Hepatocyte (in vitro differentiated cells): ENCODE measurements around the gene LYPD6. TPM values are rescaled to one million over a fixed set of nuclear protein-coding genes. Genes with fewer than 3 reads are reported as not detected.

Experiments used
- DNase-seq: peaks from one replicate; pipeline ENCODE4 v3.0.0-alpha.2; 2016; ENCODE audit warnings: low spot score
- H2AFZ ChIP-seq: fragments of 200-600 bp; sonication (generic); 2 replicates; pipeline ENCODE4 v1.6.0; 2016; ENCODE audit warnings: antibody characterized with exemption, mild to moderate bottlenecking
- H3K27ac ChIP-seq: fragments of 200-600 bp; sonication (generic); 2 replicates; pipeline ENCODE4 v1.5.1; 2016; ENCODE audit warnings: mild to moderate bottlenecking
- H3K27me3 ChIP-seq: fragments of 200-600 bp; sonication (generic); 2 replicates; pipeline ENCODE4 v1.6.1; 2016
- H3K36me3 ChIP-seq: fragments of 200-600 bp; sonication (generic); replicated peaks from 2 replicates; pipeline ENCODE4 v1.5.1; 2016; ENCODE audit warnings: low read depth; ENCODE audit not compliant: insufficient read depth
- H3K4me1 ChIP-seq: fragments of 200-600 bp; sonication (generic); 2 replicates; pipeline ENCODE4 v1.5.1; 2016; ENCODE audit warnings: mild to moderate bottlenecking, moderate library complexity; ENCODE audit not compliant: insufficient read depth
- H3K4me2 ChIP-seq: fragments of 200-600 bp; sonication (generic); 2 replicates; pipeline ENCODE4 v1.6.0; 2016
- H3K4me3 ChIP-seq: fragments of 200-600 bp; sonication (generic); 2 replicates; pipeline ENCODE4 v1.5.1; 2016; ENCODE audit warnings: mild to moderate bottlenecking
- H3K79me2 ChIP-seq: fragments of 200-600 bp; sonication (generic); 2 replicates; pipeline ENCODE4 v1.6.0; 2017; ENCODE audit warnings: mild to moderate bottlenecking
- H3K9me2 ChIP-seq: fragments of 200-600 bp; sonication (generic); replicated peaks from 2 replicates; pipeline ENCODE4 v1.6.0; 2017; ENCODE audit warnings: mild to moderate bottlenecking; ENCODE audit not compliant: insufficient read depth
- H3K9me3 ChIP-seq: fragments of 200-600 bp; sonication (generic); 2 replicates; pipeline ENCODE4 v1.5.1; 2016; ENCODE audit warnings: low read depth, mild to moderate bottlenecking
- H4K20me1 ChIP-seq: fragments of 200-600 bp; sonication (generic); 2 replicates; pipeline ENCODE4 v1.6.0; 2016; ENCODE audit warnings: mild to moderate bottlenecking; ENCODE audit not compliant: insufficient read depth, poor library complexity, severe bottlenecking
- CTCF ChIP-seq: fragments of 200-600 bp; sonication (generic); IDR thresholded peaks from 2 replicates; pipeline ENCODE4 v1.5.1; 2016; ENCODE audit warnings: antibody characterized with exemption, mild to moderate bottlenecking; ENCODE audit not compliant: poor library complexity
- EZH2 ChIP-seq: fragments of 200-600 bp; sonication (generic); IDR thresholded peaks from 2 replicates; pipeline ENCODE4 v1.6.1; 2016; ENCODE audit warnings: antibody characterized with exemption, mild to moderate bottlenecking, borderline replicate concordance
- EZH2phosphoT487 ChIP-seq: fragments of 200-600 bp; sonication (generic); IDR thresholded peaks from one replicate; pipeline ENCODE4 v1.6.1; 2018; ENCODE audit warnings: antibody characterized with exemption, mild to moderate bottlenecking, low read depth, moderate library complexity; ENCODE audit not compliant: unreplicated experiment, severe bottlenecking
- WGBS: methylation state at CpG from one replicate; pipeline ENCODE4 v1.1.6; 2016; ENCODE audit warnings: low lambda C conversion rate; ENCODE audit errors: missing lambda C conversion rate; 5-methylcytosine and 5-hydroxymethylcytosine counted together
- polyA plus RNA-seq: library from polyadenylated mRNA; unstranded; fragments of >200 nt; fragmentation: Nextera tagmentation; extraction: Ambion mirVana; gene quantifications from 2 replicates; pipeline ENCODE4 v1.2.1, GENCODE V29; 2016
- total RNA-seq: library from RNA; depleted of rRNA; stranded (reverse); fragments of >200 nt; gene quantifications from 2 replicates; pipeline ENCODE4 v1.2.3, GENCODE V29; 2014

Gene LYPD6
- total and polyA plus RNA-seq, 2 experiments from 2014 or later = 5.3 to 11.2 TPM

DNA sequence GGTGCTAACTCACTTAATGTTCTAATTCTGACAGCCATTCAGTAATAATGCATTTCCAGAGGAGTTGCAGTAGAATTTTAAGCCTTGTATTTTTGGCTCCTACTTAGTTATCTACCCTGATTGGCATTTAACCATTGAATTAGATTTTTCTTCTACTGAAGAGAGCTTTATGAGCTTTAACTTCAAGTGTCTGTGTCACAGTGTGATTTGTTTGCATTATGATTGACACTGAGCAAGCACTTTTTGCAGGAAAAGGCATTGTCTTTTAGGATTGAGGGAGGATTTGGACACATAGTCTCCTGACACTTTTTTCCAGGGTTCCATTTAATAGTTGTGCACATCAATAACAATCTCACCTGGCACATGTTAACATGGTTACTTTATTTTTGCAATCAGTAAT, 26.7 kb downstream of the LYPD6 start:
- no peak overlapping the region for H3K4me3 ChIP-seq
- no peaks in the 10 kb centered on the region for H4K20me1 ChIP-seq
- H3K4me1 ChIP-seq = peaks cover 3% of the 10 kb centered on the region
- no peak for TF ChIP-seq EZH2
- H3K27ac ChIP-seq = peak overlapping the region; percentile 14
- no peak overlapping the region for H3K4me2 ChIP-seq
- no peak for DNase-seq
- H3K9me3 ChIP-seq = no peaks in the 10 kb centered on the region
- H2AFZ ChIP-seq = no peak overlapping the region
- H3K36me3 ChIP-seq = no peaks in the 10 kb centered on the region
- peaks cover 7% of the 10 kb centered on the region for H3K79me2 ChIP-seq
- H3K9me2 ChIP-seq = no peaks in the 10 kb centered on the region
- peaks cover 12% of the 10 kb centered on the region for H3K27me3 ChIP-seq

DNA sequence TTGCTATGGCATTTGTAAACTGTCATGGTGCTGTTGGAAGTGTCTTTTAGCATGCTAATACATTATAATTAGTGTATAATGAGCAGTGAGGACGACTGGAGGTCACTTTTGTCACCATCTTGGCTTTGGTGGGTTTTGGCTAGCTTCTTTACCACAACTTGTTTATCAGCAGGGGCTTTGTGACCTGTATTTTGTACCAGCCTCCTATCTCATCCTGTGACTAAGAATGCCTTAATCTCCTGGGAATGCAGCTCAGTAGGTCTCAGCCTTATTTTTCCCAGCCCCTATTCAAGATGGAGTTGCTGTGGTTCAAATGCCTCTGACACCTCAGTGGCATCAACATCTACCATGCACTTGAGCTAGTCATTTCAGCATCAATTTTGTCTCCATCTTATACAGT, 29.7 kb downstream of the LYPD6 start:
- Histone ChIP-seq H3K9me2 (no peaks in the 10 kb centered on the region), H3K79me2 (peaks cover 3% of the 10 kb centered on the region), H3K36me3 (no peaks in the 10 kb centered on the region), H3K4me3 (no peak overlapping the region), H4K20me1 (no peaks in the 10 kb centered on the region), H3K27me3 (peaks cover 12% of the 10 kb centered on the region), H3K4me2 (no peak overlapping the region), H3K9me3 (no peaks in the 10 kb centered on the region), H2AFZ (no peak overlapping the region), H3K4me1 (peaks cover 3% of the 10 kb centered on the region), H3K27ac (no peak overlapping the region)
- WGBS = 33% methylated on average over 1 of the region's 1 CpG
- TF ChIP-seq EZH2phosphoT487 = no peak
- TF ChIP-seq EZH2 = no peak
- no peak for TF ChIP-seq CTCF
- no peak for DNase-seq

DNA sequence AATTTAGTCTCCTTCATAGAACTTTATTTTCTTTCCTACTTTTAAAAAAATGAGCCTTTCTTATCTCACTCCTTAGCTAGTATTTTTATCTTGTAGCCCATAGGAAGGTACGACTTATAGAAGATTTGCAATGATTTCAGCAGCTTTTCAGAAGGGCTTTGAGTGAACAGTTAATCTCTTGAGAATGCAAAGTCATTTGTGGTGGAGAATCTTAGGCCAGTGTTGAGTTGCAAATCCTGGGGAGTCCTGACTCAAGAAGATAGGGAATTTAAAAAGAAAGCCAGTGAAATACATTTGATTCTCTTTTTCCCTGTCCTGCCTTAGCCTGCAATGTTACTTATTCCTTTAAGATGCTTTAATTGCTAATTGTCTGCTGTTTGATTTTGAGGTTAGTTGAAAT, 33.6 kb downstream of the LYPD6 start:
- H4K20me1 ChIP-seq = no peaks in the 10 kb centered on the region
- TF ChIP-seq EZH2 = no peak
- peak; percentile 83 for TF ChIP-seq EZH2phosphoT487
- H3K9me3 ChIP-seq = no peaks in the 10 kb centered on the region
- H3K9me2 ChIP-seq = no peaks in the 10 kb centered on the region
- peaks cover 12% of the 10 kb centered on the region for H3K27me3 ChIP-seq
- no peaks in the 10 kb centered on the region for H3K4me1 ChIP-seq
- H3K27ac ChIP-seq = no peak overlapping the region
- whole genome bisulfite sequencing = 17% methylated on average over 1 of the region's 1 CpG
- H3K79me2 ChIP-seq = peaks cover 4% of the 10 kb centered on the region
- no peaks in the 10 kb centered on the region for H3K36me3 ChIP-seq
- H3K4me2 ChIP-seq = no peak overlapping the region
- H2AFZ ChIP-seq = no peak overlapping the region
- no peak for DNase-seq
- no peak overlapping the region for H3K4me3 ChIP-seq

DNA sequence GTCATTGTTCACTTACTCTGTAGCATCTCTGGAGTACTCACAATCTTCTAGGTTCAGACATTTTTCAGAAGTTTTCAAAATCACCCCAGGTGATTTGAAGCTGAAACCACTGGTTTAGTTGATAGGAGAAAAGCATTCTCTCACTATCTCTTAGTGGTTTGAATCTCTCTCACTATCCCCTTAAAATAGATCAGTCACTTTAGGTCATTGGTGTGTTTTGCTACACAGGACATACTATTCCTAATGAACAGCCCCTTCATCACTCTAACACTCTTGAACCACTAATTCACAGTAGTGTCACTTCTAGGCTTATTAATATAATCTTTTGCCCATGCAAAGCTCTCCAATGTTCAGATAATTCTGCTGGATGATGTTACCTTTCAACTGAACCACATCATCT, 34.5 kb downstream of the LYPD6 start:
- Histone ChIP-seq H4K20me1 (no peaks in the 10 kb centered on the region), H2AFZ (no peak overlapping the region), H3K27ac (no peak overlapping the region), H3K36me3 (no peaks in the 10 kb centered on the region), H3K9me2 (no peaks in the 10 kb centered on the region), H3K4me3 (no peak overlapping the region), H3K4me2 (no peak overlapping the region), H3K27me3 (peaks cover 12% of the 10 kb centered on the region), H3K9me3 (no peaks in the 10 kb centered on the region), H3K4me1 (no peaks in the 10 kb centered on the region), H3K79me2 (peaks cover 2% of the 10 kb centered on the region)
- TF ChIP-seq EZH2 (no peak), CTCF (no peak), EZH2phosphoT487 (no peak)
- DNase-seq = no peak
